Mammary epithelial cell (primary cell): ENCODE data around the gene GPAT3.

Source experiments
- EZH2 ChIP-seq: IDR thresholded peaks from 2 replicates; pipeline ENCODE4 v1.6.1; 2012; ENCODE audit warnings: low read length, inconsistent platforms, borderline replicate concordance
- TF ChIP-seq, protein P1 (sequence below), 2 donors: IDR thresholded peaks in 1 of 2; conservative IDR thresholded peaks in 1 of 2; 2 replicates each; pipeline ENCODE4 v1.5.1; 2011 to 2012; ENCODE audit warnings: inconsistent platforms in 2 of 2, low read length in 2 of 2, mild to moderate bottlenecking in 2 of 2, control low read depth in 1 of 2, low read depth in 1 of 2; ENCODE audit not compliant: insufficient read depth in 1 of 2; ENCODE audit errors: extremely low read depth in 1 of 2

DNA sequence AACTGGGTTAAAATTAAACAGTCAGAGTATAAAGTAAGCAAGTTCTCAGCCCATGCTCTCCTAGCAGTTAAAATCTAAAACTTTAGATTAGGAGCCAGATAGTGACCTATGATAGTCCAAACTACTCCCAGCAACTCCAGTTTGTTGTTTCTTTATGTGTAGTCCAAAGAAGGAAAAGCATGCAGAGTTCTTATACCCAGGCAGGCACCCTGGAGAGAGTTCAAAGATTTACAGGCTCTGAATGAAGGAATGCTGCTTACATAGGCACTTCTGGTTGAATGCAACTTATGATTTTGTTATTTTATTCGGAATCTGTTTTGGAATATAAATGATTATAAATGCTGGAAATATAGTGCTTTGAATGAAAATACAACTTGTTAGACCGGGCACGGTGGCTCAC lies 67.2 kb downstream of the GPAT3 start:
- no peak for TF ChIP-seq EZH2
- TF ChIP-seq, protein P1, sequence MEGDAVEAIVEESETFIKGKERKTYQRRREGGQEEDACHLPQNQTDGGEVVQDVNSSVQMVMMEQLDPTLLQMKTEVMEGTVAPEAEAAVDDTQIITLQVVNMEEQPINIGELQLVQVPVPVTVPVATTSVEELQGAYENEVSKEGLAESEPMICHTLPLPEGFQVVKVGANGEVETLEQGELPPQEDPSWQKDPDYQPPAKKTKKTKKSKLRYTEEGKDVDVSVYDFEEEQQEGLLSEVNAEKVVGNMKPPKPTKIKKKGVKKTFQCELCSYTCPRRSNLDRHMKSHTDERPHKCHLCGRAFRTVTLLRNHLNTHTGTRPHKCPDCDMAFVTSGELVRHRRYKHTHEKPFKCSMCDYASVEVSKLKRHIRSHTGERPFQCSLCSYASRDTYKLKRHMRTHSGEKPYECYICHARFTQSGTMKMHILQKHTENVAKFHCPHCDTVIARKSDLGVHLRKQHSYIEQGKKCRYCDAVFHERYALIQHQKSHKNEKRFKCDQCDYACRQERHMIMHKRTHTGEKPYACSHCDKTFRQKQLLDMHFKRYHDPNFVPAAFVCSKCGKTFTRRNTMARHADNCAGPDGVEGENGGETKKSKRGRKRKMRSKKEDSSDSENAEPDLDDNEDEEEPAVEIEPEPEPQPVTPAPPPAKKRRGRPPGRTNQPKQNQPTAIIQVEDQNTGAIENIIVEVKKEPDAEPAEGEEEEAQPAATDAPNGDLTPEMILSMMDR (conservative IDR thresholded peaks at IDR 0.05 in 1 of 2, IDR thresholded peaks at IDR 0.05 in 1 of 2; ENCODE audit: extremely low read depth in 1 of 2, insufficient read depth in 1 of 2, low read depth in 1 of 2, low read length in 2 of 2) = no peak
